DOHH2 (cell line): ENCODE measurements around the gene OSBPL10.
A peak's percentile ranks its signal among the peaks of the same experiment; 100 is the strongest.

ENCODE experiments used
- H3F3A ChIP-seq: fragments of 200-600 bp; sonication (generic), shearing (Covaris generic); 2 replicates; pipeline ENCODE4 v1.6.0; 2016; ENCODE audit warnings: antibody characterized with exemption, mild to moderate bottlenecking; ENCODE audit not compliant: control insufficient read depth, insufficient read depth
- H3K27ac ChIP-seq: fragments of 200-600 bp; sonication (generic); 2 replicates; pipeline ENCODE4 v1.5.1; 2014; ENCODE audit warnings: low read depth, mild to moderate bottlenecking, low read length, moderate library complexity
- H3K27me3 ChIP-seq: fragments of 200-600 bp; sonication (generic); 2 replicates; pipeline ENCODE4 v1.6.1; 2014; ENCODE audit warnings: mild to moderate bottlenecking, low read length, mixed read lengths; ENCODE audit not compliant: control insufficient read depth
- H3K36me3 ChIP-seq: fragments of 200-600 bp; sonication (generic); 2 replicates; pipeline ENCODE4 v1.6.1; 2014; ENCODE audit warnings: mild to moderate bottlenecking, low read length, moderate library complexity, mixed read lengths; ENCODE audit not compliant: control insufficient read depth
- H3K4me1 ChIP-seq: fragments of 200-600 bp; sonication (generic); 2 replicates; pipeline ENCODE4 v1.6.1; 2014; ENCODE audit warnings: mild to moderate bottlenecking, low read length, mixed read lengths; ENCODE audit not compliant: control insufficient read depth
- H3K4me2 ChIP-seq: fragments of 200-600 bp; sonication (generic); 2 replicates; pipeline ENCODE4 v1.6.0; 2014; ENCODE audit warnings: mild to moderate bottlenecking, low read length, moderate library complexity
- H3K4me3 ChIP-seq: fragments of 200-600 bp; sonication (generic); 2 replicates; pipeline ENCODE4 v1.5.1; 2014; ENCODE audit warnings: mild to moderate bottlenecking, low read length, mixed read lengths
- H3K79me2 ChIP-seq: fragments of 200-600 bp; sonication (generic); 2 replicates; pipeline ENCODE4 v1.6.1; 2014; ENCODE audit warnings: mild to moderate bottlenecking, low read length, mixed read lengths; ENCODE audit not compliant: control insufficient read depth
- H3K9me2 ChIP-seq: fragments of 200-600 bp; sonication (generic); replicated peaks from 2 replicates; pipeline ENCODE4 v1.6.1; 2014; ENCODE audit warnings: mild to moderate bottlenecking, low read length, mixed read lengths; ENCODE audit not compliant: control insufficient read depth
- H3K9me3 ChIP-seq: fragments of 200-600 bp; sonication (generic); 2 replicates; pipeline ENCODE4 v1.6.1; 2014; ENCODE audit warnings: antibody characterized with exemption, low read length, mixed read lengths; ENCODE audit not compliant: control insufficient read depth, insufficient read depth
- H4K20me1 ChIP-seq: fragments of 200-600 bp; sonication (generic); 2 replicates; pipeline ENCODE4 v1.6.0; 2014; ENCODE audit warnings: low read depth, mild to moderate bottlenecking, antibody characterized with exemption, low read length, moderate library complexity; ENCODE audit not compliant: control insufficient read depth, insufficient read depth
- EZH2phosphoT487 ChIP-seq: fragments of 200-600 bp; sonication (generic); IDR thresholded peaks from 2 replicates; pipeline ENCODE4 v1.6.1; 2017; ENCODE audit warnings: borderline replicate concordance, mild to moderate bottlenecking, antibody characterized with exemption, low read length, moderate library complexity, mixed read lengths
- TF ChIP-seq, protein P1 (sequence below): fragments of 200-600 bp; sonication (generic); IDR thresholded peaks from one replicate; pipeline ENCODE4 v1.5.1; 2014; ENCODE audit warnings: antibody characterized with exemption, mild to moderate bottlenecking, low read depth, low read length; ENCODE audit not compliant: poor library complexity, severe bottlenecking

The OSBPL10 gene

DNA sequence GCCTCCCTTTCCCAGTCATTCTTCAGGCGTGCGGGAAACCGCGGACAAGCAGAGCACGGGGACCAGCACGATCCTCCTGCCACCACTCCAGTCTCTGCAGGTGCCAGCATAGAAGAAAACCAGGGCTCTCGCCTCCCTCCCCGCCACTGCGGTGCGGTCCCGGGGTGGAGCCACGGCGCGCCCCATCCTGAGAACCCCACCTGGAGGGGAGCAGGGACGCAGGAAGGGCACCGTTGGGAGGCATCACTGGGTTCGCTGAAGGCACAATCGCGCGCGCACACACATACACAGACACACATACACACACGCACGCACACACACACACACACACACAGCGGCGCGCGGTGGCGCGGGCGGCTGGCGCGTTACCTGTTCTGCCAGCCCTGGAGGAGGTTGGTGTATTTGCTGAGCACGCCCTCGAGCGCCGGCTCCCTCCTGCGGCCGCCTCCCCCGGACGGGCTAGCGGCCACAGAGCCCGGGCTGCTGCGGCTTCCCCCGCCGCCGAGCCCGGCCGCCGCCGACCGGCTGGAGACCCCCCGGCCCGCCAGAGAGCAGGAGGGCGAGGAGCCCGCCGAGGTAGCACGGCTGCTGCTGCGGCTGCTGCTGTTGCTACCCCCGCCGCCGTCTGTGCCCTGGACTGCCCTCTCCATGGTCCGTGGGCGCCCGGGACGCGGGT lies 394 bp downstream of the OSBPL10 start:
- Histone ChIP-seq H4K20me1 (no peaks in the 10 kb centered on the region), H3K27me3 (no peaks in the 10 kb centered on the region), H3K4me3 (peak overlapping the region; percentile 94), H3K36me3 (peaks cover 56% of the 10 kb centered on the region), H3K9me2 (no peaks in the 10 kb centered on the region), H3K9me3 (no peaks in the 10 kb centered on the region), H3K79me2 (peaks cover 87% of the 10 kb centered on the region), H3K4me2 (peak overlapping the region; percentile 99), H3K27ac (peak overlapping the region; percentile 68), H3K4me1 (peaks cover 74% of the 10 kb centered on the region), H3F3A (peaks cover 31% of the 10 kb centered on the region)
- no peak for TF ChIP-seq EZH2phosphoT487
- TF ChIP-seq, protein P1, sequence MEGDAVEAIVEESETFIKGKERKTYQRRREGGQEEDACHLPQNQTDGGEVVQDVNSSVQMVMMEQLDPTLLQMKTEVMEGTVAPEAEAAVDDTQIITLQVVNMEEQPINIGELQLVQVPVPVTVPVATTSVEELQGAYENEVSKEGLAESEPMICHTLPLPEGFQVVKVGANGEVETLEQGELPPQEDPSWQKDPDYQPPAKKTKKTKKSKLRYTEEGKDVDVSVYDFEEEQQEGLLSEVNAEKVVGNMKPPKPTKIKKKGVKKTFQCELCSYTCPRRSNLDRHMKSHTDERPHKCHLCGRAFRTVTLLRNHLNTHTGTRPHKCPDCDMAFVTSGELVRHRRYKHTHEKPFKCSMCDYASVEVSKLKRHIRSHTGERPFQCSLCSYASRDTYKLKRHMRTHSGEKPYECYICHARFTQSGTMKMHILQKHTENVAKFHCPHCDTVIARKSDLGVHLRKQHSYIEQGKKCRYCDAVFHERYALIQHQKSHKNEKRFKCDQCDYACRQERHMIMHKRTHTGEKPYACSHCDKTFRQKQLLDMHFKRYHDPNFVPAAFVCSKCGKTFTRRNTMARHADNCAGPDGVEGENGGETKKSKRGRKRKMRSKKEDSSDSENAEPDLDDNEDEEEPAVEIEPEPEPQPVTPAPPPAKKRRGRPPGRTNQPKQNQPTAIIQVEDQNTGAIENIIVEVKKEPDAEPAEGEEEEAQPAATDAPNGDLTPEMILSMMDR = peak; percentile 31

DNA sequence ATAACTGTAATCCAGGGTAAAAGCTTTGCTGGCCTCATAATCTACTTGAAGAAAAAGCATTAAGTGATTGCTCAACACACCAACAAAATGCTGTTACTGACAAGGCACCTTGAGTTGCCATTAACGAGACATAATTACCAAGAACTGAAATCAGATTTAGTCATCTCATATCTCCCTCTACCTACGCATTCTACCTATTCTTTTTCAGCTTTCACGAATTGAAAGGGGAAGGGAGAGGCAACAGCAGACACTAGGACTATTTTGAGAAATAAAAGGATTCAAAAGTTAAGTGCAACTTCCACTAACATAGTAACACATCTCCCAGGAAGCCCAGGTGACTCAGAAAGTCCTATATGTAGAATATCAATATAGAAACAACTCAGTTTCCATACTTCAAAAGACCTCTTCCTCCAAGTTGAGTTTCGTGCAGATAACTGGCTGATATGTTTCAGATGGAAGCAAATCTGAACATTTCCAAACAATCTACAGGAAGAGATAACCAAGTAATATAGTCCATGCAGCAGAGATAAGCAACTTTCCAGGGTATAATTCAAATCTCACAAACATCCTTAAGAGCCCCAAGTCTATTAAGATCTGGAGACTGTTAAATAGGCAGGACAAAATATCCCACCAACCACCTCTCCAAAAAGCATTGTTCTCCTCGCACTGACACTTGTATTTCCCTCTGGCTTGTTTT lies 1.9 kb downstream of the OSBPL10 start:
- Histone ChIP-seq H3K4me3 (peak overlapping the region; percentile 94), H3K4me2 (peak overlapping the region; percentile 99), H3K4me1 (peaks cover 75% of the 10 kb centered on the region), H3K27ac (peak overlapping the region; percentile 89), H3F3A (peaks cover 35% of the 10 kb centered on the region), H3K79me2 (peaks cover 96% of the 10 kb centered on the region), H3K27me3 (no peaks in the 10 kb centered on the region), H3K9me2 (no peaks in the 10 kb centered on the region), H3K9me3 (no peaks in the 10 kb centered on the region), H3K36me3 (peaks cover 61% of the 10 kb centered on the region), H4K20me1 (no peaks in the 10 kb centered on the region)
- TF ChIP-seq, protein P1 = no peak
- no peak for TF ChIP-seq EZH2phosphoT487

DNA sequence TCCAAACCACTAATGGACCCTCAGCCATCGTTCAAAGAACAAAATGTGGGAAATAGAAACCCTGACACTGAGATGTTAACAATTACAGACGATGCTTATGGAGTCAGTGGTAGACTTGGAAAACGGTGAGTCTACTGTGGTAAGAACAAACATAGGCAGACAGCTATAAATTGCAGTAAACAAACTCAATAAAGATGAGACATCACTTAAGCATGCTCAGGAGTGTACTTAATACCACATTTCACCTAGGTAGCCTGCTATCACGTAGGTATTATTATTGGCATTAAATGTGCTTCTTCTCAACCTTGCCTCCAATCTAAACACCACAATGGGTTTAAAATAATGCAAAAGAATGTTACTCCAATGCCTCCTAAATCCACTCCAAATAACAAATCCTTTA lies 2.5 kb downstream of the OSBPL10 start:
- peak overlapping the region; percentile 89 for H3K27ac ChIP-seq
- H4K20me1 ChIP-seq = no peaks in the 10 kb centered on the region
- H3K27me3 ChIP-seq = no peaks in the 10 kb centered on the region
- H3K4me2 ChIP-seq = peak overlapping the region; percentile 99
- no peaks in the 10 kb centered on the region for H3K9me2 ChIP-seq
- H3K4me1 ChIP-seq = peaks cover 80% of the 10 kb centered on the region
- TF ChIP-seq, protein P1 = no peak
- TF ChIP-seq EZH2phosphoT487 = no peak
- peak overlapping the region; percentile 94 for H3K4me3 ChIP-seq
- peaks cover 99% of the 10 kb centered on the region for H3K79me2 ChIP-seq
- peaks cover 38% of the 10 kb centered on the region for H3F3A ChIP-seq
- no peaks in the 10 kb centered on the region for H3K9me3 ChIP-seq
- H3K36me3 ChIP-seq = peaks cover 64% of the 10 kb centered on the region
